ENCODE measurements around the gene RIN3. TPM values are rescaled to one million over a fixed set of nuclear protein-coding genes. Genes with fewer than 3 reads are reported as not detected.

RIN3 gene
- total and polyA plus RNA-seq, 7 donors = 6.0 to 31.8 (median 15.3) TPM

DNA sequence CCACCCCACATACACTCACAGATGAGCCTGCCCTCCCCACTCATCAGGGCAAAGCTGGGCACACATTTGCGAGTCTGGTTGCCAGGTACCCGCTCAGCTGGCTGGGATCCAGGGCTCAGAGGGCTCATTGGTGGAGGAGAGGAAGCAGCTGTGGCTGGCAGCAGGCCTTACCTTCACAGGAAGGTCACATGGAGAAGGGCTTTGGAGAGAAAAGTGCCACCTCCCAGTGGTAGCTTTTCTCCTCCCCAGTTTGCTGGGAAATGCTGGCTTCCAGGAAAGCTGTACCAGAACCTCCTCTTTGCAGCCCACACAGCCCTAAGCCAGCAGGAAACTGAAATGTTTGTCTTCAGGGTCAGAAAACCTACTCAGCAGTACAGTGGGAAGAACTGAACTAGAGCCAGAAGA is 179.2 kb downstream of the RIN3 start:
- Histone ChIP-seq H3K36me3 (peaks cover 0 to 3% (median 0%) of the 10 kb centered on the region in 4 donors), H3K4me3 (no peak overlapping the region), H3K27ac (peak overlapping the region in 3 of 4 donors; percentile 53 to 67 (median 64)), H3K9me3 (no peaks in the 10 kb centered on the region), H3K4me1 (peaks cover 0 to 31% (median 31%) of the 10 kb centered on the region in 4 donors), H3K27me3 (no peaks in the 10 kb centered on the region)
- 14 to 19% methylated on average over 2 of the region's 2 CpGs for WGBS, 2 donors
- intact Hi-C loops (cut with DNase I) = no loop called here
- peak; percentile 89 for DNase-seq
- TF ChIP-seq POLR2AphosphoS5 (IDR thresholded peaks at IDR 0.05) = peak in 2 of 4 donors; percentile 7 to 30
- TF ChIP-seq, protein P1, sequence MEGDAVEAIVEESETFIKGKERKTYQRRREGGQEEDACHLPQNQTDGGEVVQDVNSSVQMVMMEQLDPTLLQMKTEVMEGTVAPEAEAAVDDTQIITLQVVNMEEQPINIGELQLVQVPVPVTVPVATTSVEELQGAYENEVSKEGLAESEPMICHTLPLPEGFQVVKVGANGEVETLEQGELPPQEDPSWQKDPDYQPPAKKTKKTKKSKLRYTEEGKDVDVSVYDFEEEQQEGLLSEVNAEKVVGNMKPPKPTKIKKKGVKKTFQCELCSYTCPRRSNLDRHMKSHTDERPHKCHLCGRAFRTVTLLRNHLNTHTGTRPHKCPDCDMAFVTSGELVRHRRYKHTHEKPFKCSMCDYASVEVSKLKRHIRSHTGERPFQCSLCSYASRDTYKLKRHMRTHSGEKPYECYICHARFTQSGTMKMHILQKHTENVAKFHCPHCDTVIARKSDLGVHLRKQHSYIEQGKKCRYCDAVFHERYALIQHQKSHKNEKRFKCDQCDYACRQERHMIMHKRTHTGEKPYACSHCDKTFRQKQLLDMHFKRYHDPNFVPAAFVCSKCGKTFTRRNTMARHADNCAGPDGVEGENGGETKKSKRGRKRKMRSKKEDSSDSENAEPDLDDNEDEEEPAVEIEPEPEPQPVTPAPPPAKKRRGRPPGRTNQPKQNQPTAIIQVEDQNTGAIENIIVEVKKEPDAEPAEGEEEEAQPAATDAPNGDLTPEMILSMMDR (IDR thresholded peaks at IDR 0.05) = no peak

- Histone ChIP-seq H3K4me1 (peaks cover 0 to 29% (median 27%) of the 10 kb centered on the region in 4 donors), H3K4me3 (no peak overlapping the region), H3K27ac (peak overlapping the region in 3 of 4 donors; percentile 53 to 67 (median 64)), H3K27me3 (no peaks in the 10 kb centered on the region), H3K9me3 (no peaks in the 10 kb centered on the region), H3K36me3 (peaks cover 0 to 3% (median 0%) of the 10 kb centered on the region in 4 donors)
- intact Hi-C loops (cut with DNase I) = no loop called here
- 81 to 86% methylated on average over 18 of the region's 18 CpGs for WGBS, 2 donors
- DNase-seq = peak; percentile 66
- peak in 3 of 4 donors; percentile 44 to 68 (median 51) for TF ChIP-seq POLR2AphosphoS5 (IDR thresholded peaks at IDR 0.05)
- TF ChIP-seq, protein P1 (IDR thresholded peaks at IDR 0.05) = no peak
Measured at GRCh38 chr14:92693998-92694795, 180.6 kb downstream of the RIN3 start.

DNA sequence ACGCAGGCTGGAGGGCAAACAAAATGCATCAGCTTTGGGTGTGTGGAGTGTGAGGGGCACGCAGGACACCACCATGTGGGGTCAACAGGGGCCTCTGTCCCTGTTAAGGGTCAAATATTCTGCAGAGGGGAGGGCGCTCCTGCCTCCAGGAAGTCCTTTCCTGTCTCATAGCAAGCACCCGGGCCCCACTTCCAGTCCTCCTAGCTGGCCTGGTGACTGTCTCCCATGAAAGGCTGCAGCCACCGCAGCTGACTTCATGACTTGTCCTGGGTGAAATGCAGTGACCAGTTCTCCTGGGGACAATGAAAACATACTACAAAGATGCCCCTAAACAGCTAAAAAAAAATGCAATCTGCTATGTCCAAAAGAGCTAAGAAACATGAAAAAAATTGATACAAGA is 181.2 kb downstream of the RIN3 start:
- Histone ChIP-seq H3K4me1 (peaks cover 0 to 29% (median 27%) of the 10 kb centered on the region in 4 donors), H3K27ac (peak overlapping the region in 1 of 4 donors; percentile 67), H3K27me3 (no peaks in the 10 kb centered on the region), H3K36me3 (peaks cover 0 to 3% (median 0%) of the 10 kb centered on the region in 4 donors), H3K9me3 (no peaks in the 10 kb centered on the region), H3K4me3 (no peak overlapping the region)
- intact Hi-C loops (cut with DNase I) = no loop called here
- no peak for DNase-seq
- TF ChIP-seq EP300 (IDR thresholded peaks at IDR 0.05) = no peak
- TF ChIP-seq, protein P1 (IDR thresholded peaks at IDR 0.05) = no peak
- TF ChIP-seq POLR2A (IDR thresholded peaks at IDR 0.05) = no peak
- no peak for TF ChIP-seq POLR2AphosphoS5 (IDR thresholded peaks at IDR 0.05)
- 66 to 76% methylated on average over 5 of the region's 5 CpGs for WGBS, 2 donors

- WGBS, 2 donors = 90 to 93% methylated on average over 1 of the region's 1 CpG
Measured at GRCh38 chr14:92695562-92695961, 182.0 kb downstream of the RIN3 start.

GRCh38 chr14:92696366-92696765 is 182.8 kb downstream of the RIN3 start:
- Histone ChIP-seq H3K36me3 (no peaks in the 10 kb centered on the region), H3K4me3 (no peak overlapping the region), H3K27ac (no peak overlapping the region), H3K4me1 (peaks cover 0 to 29% (median 27%) of the 10 kb centered on the region in 4 donors), H3K9me3 (no peaks in the 10 kb centered on the region), H3K27me3 (no peaks in the 10 kb centered on the region)
- WGBS, 2 donors = 63 to 86% methylated on average over 4 of the region's 4 CpGs
- TF ChIP-seq, protein P1 (IDR thresholded peaks at IDR 0.05) = no peak
- TF ChIP-seq POLR2A (IDR thresholded peaks at IDR 0.05) = no peak
- intact Hi-C loops (cut with DNase I) = no loop called here
- no peak for DNase-seq

More at GRCh38 chr14:92695562-92695961, 182.0 kb downstream of the RIN3 start:
- Histone ChIP-seq H3K27ac (no peak overlapping the region), H3K36me3 (no peaks in the 10 kb centered on the region), H3K27me3 (no peaks in the 10 kb centered on the region), H3K9me3 (no peaks in the 10 kb centered on the region), H3K4me1 (peaks cover 0 to 29% (median 27%) of the 10 kb centered on the region in 4 donors), H3K4me3 (no peak overlapping the region)
- intact Hi-C loops (cut with DNase I) = no loop called here
- DNase-seq = no peak
- TF ChIP-seq POLR2A (IDR thresholded peaks at IDR 0.05) = no peak
